Stimulated activated naive CD8-positive, alpha-beta T cell treated with anti-CD3 and anti-CD28 coated beads, Interleukin-15, amount 100 ng/mL, for 72 hours (primary cell): Measurements from ENCODE around the gene NFILZ.
"Not testable (repeated sequence)": the region's sequence is repeated elsewhere in the genome, so short reads cannot be mapped to it uniquely, and the experiment has no call there.

Source experiments
- ATAC-seq: fragments of 150-1000 bp; cut with Tn5 transposase; 2 replicates; pipeline ENCODE4 v1.10.0; 2021; ENCODE audit warnings: mild to moderate bottlenecking, moderate library complexity
- DNase-seq, 2 donors: peaks; one replicate each; pipeline ENCODE4 v3.0.0; 2021 to 2022
- H3K27ac Mint-ChIP-seq, 2 donors: one replicate each; pipeline ENCODE4 v1.8.0; 2022; ENCODE audit warnings: mild to moderate bottlenecking in 2 of 2, mixed read lengths in 2 of 2, moderate library complexity in 2 of 2
- H3K27me3 Mint-ChIP-seq: one replicate; pipeline ENCODE4 v1.8.0; 2022; ENCODE audit warnings: mixed read lengths
- H3K4me1 Mint-ChIP-seq: one replicate; pipeline ENCODE4 v1.8.0; 2022; ENCODE audit warnings: mild to moderate bottlenecking, mixed read lengths
- H3K4me3 Mint-ChIP-seq, 2 donors: one replicate each; pipeline ENCODE4 v1.8.0; 2022; ENCODE audit warnings: mild to moderate bottlenecking in 2 of 2, mixed read lengths in 2 of 2, moderate library complexity in 1 of 2
- H3K9me3 Mint-ChIP-seq, 2 donors: one replicate each; pipeline ENCODE4 v1.8.0; 2022; ENCODE audit warnings: mixed read lengths in 2 of 2

NFILZ gene

DNA sequence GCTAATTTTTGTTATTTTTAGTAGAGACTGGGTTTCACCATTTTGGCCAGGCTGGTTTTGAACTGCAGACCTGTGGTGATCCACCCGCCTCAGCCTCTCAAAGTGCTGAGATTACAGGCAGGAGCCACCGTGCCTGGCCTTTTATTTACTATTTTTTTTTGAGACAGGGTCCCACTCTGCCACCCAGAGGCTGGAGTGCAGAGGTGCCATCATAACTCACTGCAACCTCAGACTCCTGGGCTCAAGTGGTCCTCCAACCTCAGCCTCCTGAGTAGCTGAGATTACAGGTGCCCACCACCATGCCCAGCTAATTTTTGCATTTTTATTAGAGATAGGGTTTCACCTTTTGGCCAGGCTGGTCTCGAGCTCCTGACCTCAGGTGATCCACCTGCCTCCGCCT is 7.5 kb upstream of the NFILZ start:
- not testable (repeated sequence) for H3K27me3 Mint-ChIP-seq, H3K9me3 Mint-ChIP-seq, H3K4me1 Mint-ChIP-seq, ATAC-seq, DNase-seq, H3K4me3 Mint-ChIP-seq, H3K27ac Mint-ChIP-seq

DNA sequence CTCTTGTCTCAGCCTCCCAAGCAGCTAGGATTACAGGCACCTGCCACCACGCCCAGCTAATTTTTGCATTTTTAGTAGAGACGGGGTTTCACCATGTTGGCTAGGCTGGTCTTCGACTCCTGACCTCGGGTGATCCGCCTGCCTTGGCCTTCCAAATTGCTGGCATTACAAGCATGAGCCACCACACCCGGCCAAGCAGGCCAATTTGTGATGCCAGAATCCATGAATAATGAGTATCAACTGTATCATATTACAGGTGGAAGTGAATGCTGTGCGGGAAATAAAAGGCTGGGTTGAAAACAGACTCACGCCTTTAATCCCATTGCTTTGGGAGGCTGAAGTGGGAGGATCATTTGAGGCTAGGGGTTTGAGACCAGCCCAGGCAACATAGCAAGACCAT is 3.6 kb upstream of the NFILZ start:
- H3K27ac Mint-ChIP-seq = no peak overlapping the region
- no peak overlapping the region for H3K4me3 Mint-ChIP-seq
- no peak for ATAC-seq
- no peaks in the 10 kb centered on the region for H3K9me3 Mint-ChIP-seq
- no peak for DNase-seq
- no peaks in the 10 kb centered on the region for H3K27me3 Mint-ChIP-seq
- H3K4me1 Mint-ChIP-seq = no peaks in the 10 kb centered on the region

DNA sequence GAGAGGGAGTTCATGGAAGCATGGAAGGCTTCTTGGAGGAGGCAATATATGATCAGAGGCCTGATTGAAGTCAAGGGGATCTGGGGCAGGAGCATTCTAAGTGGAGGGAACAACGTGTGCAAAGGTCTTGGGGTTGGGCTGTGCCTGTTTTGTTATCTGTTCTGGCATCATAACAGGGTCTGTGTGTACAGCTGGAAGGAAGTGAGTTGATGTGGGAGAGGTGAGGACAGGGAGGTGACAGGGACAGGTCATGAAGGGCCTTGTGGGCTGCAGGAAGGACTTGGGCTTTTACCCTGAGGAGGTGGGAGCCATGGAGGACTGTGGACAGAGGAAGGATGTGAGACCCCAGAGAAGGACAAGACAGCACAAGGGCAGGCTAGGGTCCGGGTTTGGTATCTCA is 1.2 kb upstream of the NFILZ start:
- Mint-ChIP-seq H3K4me3 (no peak overlapping the region), H3K4me1 (no peaks in the 10 kb centered on the region), H3K27me3 (no peaks in the 10 kb centered on the region), H3K9me3 (no peaks in the 10 kb centered on the region), H3K27ac (no peak overlapping the region)
- ATAC-seq (no peak), DNase-seq (no peak)

DNA sequence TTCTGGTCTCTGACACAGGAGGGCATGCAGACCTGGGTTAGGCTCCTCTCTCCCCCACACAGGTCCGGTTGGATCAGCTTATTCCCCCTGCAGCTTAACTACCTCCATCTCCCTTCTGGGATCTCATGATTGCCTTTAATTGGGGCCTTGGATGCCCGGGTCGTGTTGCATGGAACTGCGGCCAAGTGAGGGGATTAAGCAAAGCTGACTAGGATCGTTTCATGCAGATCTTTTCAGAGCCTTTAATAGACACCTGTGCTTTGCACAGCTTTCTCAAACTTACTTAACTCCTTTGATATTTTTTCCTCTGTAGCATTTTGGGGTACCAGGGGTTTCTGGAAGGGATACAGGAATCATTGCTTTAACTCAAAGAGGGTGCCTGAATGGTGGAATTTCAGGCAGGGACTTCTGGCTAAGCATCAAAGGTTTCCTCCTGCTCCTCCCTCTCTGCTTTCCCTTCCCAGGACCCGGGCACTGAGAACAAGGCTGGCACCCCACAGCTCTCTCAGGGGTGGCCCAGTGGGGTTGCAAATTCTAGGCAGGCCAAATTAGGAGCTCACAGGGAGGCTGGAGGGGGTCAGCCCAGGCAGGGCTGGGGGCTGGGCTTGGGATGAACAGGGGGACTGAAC is 477 bp downstream of the NFILZ start:
- no peaks in the 10 kb centered on the region for H3K27me3 Mint-ChIP-seq

DNA sequence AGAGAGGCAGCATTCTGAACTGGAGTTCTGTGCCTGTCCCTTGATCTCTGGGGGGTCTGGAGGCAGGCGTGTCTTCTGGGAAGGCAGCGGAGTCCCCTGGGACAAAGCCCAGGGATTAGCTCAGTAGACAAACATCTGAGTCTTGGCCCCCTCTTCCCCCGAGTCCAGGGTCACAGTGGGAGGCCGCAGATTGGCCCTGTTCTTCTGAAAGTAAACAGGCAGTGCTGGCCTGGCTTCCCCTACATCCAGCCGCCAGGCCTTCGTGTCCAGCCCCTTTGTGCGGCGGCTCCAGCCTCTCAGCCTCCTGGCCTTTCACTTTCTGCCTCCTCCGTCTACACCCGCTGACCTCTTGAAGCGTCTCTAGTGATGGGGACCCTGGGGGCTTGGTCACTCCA is 989 bp downstream of the NFILZ start:
- ATAC-seq (no peak), DNase-seq (no peak)
- no peak overlapping the region for H3K4me3 Mint-ChIP-seq
- H3K9me3 Mint-ChIP-seq = no peaks in the 10 kb centered on the region
- no peak overlapping the region for H3K27ac Mint-ChIP-seq
- H3K4me1 Mint-ChIP-seq = no peaks in the 10 kb centered on the region
- no peaks in the 10 kb centered on the region for H3K27me3 Mint-ChIP-seq

More for the DNA sequence above, 477 bp downstream of the NFILZ start:
- H3K4me1 Mint-ChIP-seq = no peaks in the 10 kb centered on the region
- H3K9me3 Mint-ChIP-seq = no peaks in the 10 kb centered on the region
- H3K4me3 Mint-ChIP-seq = no peak overlapping the region
- H3K27ac Mint-ChIP-seq = no peak overlapping the region
- DNase-seq = no peak
- ATAC-seq = no peak

DNA sequence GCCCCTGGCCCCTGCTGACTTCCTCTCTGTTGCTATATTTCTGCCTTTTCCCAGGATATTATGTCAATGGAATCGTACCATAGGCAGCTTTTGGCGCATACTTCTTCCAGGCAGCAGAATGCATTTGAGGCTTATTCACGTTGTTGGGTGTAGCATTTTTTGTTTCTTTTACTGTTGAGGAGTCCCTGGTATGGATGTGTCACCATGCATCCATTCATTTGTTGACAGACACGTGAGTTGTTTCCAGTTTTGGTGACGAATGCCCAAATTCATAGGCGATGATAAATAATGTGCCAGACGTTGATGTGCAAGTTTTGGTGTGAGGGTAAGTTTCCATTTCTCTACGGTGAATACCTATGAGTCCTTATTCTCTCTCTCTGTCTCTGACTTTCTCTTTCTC is 5.0 kb downstream of the NFILZ start:
- Mint-ChIP-seq H3K27me3 (peaks cover 13% of the 10 kb centered on the region), H3K4me1 (peaks cover 8% of the 10 kb centered on the region), H3K9me3 (no peaks in the 10 kb centered on the region), H3K4me3 (no peak overlapping the region), H3K27ac (no peak overlapping the region)
- ATAC-seq = no peak
- DNase-seq = no peak

DNA sequence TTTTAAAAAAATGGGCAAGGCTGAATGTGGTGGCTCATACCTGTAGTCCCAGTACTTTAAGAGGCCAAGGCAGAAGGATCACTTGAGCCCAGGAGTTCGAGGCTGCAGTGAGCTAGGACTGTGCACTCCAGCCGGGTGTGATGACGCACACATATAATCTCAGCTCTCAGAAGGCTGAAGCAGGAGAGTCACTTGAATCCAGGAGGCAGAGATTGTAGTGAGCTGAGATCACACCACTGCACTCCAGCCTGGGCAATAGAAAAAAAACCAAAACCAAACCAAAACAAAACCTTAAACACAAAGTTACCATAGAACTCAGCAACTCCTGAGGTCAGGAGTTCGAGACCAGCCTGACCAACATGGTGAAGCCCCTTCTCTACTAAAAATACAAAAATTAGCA is 6.6 kb downstream of the NFILZ start:
- not testable (repeated sequence) for DNase-seq, H3K4me1 Mint-ChIP-seq, ATAC-seq, H3K9me3 Mint-ChIP-seq, H3K4me3 Mint-ChIP-seq, H3K27ac Mint-ChIP-seq
- peaks cover 13% of the 10 kb centered on the region for H3K27me3 Mint-ChIP-seq

DNA sequence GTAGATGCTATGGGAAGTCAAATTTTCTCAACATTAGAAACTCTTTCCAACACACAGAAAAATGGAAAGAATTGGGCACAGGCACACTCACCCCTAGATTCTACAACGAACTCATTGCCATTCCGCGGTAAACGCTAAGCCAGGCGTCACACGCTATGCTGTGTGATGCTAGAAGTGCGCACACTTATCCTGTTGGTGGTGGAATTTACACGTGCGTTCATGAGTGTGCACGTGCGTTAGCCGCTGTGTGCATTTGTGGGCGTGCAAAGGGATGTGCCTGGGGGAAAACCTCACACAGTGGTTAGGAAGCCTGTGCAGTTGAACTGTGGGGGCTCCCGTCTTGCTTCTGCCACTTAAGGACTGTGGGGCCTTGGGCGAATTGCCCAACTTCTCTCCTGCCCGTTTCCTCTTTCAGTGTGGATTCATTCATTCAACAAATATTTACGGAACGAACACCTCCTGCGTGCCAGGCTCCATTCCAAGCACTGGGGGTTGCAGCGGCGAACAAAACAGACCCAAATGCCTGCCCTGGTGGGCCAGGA is 7.7 kb downstream of the NFILZ start:
- Mint-ChIP-seq H3K4me3 (no peak overlapping the region), H3K4me1 (peaks cover 8% of the 10 kb centered on the region), H3K27me3 (peaks cover 13% of the 10 kb centered on the region), H3K27ac (no peak overlapping the region), H3K9me3 (peaks cover 7 to 12% of the 10 kb centered on the region in 2 donors)
- ATAC-seq (no peak), DNase-seq (no peak)

DNA sequence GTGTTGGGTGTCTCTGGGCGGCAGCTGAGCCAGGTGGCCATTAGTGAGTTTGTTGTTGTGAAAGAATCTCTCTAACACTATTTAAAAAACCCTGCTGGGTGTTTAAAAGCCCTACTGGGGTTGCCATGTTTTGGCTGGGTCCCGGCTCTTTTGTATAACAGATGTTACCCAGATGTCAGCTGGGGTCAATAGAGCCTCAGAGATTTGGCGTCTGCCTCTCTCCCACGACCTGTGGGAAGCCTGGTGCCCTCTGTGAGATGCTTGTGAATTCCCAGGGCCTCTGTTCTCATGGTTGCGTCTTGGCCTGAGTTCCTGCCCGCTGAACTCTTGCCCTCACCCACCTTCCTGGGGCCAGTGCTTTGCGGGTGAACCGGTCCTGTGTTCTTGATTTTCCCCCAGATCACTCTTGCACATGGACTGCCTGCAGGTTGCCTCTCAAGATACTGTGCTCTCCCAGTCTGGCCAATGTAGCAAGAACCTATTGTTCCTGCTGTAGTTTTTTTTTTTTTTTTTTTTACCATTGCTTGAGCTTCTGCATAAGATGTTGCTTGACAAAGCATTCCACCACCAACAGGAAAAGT is 9.5 kb downstream of the NFILZ start:
- ATAC-seq (no peak), DNase-seq (no peak)
- H3K9me3 Mint-ChIP-seq = peaks cover 7 to 12% of the 10 kb centered on the region in 2 donors
- H3K4me1 Mint-ChIP-seq = peaks cover 8% of the 10 kb centered on the region
- peaks cover 13% of the 10 kb centered on the region for H3K27me3 Mint-ChIP-seq
- no peak overlapping the region for H3K4me3 Mint-ChIP-seq
- H3K27ac Mint-ChIP-seq = no peak overlapping the region

DNA sequence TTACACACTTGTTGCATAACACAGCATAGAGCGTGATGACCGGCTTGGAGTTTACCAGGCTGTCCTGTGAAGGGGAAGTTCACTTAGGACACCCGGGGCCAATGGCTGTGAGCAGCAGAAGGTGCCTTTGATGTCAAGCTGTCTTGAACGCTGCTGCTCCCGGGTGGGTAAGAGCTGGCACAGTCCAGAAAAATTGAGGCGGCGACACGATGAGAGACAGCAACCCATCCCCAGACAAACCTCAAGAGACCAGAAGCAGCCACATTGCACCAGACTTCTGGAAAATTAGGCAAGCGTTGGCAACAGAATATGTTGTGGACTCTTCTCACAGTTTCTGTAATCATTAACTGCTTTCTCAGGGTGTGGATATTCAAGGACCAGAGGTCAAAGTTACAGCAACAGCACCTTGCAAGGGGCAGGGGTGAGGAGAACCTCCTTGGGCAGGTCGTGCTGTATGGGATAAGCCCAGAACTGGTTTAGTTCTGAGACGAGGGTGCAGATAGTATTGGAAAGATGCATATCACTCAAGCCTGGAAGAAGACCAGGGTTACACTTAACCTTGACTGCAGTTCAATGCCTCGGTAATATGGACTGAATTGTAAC is 10.1 kb downstream of the NFILZ start:
- Mint-ChIP-seq H3K27ac (no peak overlapping the region), H3K27me3 (peaks cover 17% of the 10 kb centered on the region), H3K4me3 (no peak overlapping the region), H3K4me1 (peaks cover 8% of the 10 kb centered on the region), H3K9me3 (peaks cover 7 to 12% of the 10 kb centered on the region in 2 donors)
- no peak for ATAC-seq
- no peak for DNase-seq

DNA sequence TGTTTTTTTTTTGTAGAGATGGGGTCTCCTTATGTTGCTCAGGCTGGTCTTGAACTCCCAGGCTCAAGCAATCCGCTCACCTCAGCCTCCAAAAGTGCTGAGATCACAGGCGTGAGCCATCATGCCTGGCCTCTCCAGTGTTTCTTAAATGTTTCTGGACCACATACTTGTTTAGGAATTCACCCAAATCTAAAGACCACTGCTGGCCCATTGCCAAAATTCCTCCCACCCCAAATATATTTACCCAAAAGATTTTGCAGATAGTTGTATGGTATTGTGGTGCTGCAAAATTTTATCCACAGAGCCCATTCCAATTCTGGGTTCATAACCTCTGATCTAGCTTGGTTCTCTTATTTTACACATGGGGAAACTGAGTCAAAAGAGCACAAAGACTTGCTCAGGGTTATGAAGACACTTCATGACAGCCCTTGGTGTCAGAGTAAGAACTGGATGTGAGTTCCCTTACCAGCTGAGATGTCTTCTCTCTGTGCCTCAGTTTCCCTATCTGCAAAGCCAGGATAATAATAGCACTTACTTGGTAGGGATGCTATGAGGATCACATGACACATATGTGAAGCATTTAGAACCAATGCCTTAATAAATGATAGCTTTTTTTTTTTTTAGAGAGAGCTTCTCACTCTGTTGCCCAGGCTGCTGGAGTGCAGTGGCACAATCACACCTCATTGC is 10.9 kb downstream of the NFILZ start:
- Mint-ChIP-seq H3K27ac (no peak overlapping the region), H3K4me3 (no peak overlapping the region), H3K9me3 (peaks cover 7 to 12% of the 10 kb centered on the region in 2 donors), H3K27me3 (peaks cover 23% of the 10 kb centered on the region), H3K4me1 (peaks cover 8% of the 10 kb centered on the region)
- ATAC-seq (no peak), DNase-seq (no peak)

DNA sequence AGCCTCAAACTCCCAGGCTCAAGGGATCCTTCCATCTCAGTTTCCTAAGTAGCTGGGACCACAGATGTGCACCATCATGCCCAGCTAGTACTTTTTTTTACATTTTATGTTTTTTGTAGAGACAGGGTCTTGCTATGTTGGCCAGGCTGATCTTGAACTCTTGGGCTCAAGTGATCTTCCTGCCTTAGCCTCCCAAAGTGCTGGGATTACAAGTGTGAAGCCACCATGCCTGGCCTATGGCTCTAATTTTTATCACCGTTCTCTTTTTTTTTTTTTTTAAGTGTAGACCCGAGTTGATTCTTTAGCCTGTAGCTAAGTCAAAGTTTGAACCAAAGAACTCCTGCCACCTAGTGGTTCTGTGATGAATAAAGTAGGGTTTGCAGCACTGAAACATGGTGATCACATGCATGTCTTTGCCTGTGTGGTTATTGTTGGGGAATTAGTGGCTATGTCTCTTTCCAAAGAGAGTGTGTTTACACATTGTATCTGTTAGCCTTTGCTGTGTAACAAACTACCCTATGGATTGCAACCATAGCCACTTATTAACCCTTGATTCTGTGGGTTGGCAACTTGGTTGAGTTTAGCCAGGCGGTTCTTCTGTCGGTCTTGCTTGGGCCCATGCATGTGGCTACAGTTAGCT is 11.6 kb downstream of the NFILZ start:
- peaks cover 8% of the 10 kb centered on the region for H3K4me1 Mint-ChIP-seq
- H3K4me3 Mint-ChIP-seq = no peak overlapping the region
- DNase-seq (no peak), ATAC-seq (no peak)
- peaks cover 30% of the 10 kb centered on the region for H3K27me3 Mint-ChIP-seq
- peaks cover 7 to 12% of the 10 kb centered on the region in 2 donors for H3K9me3 Mint-ChIP-seq
- H3K27ac Mint-ChIP-seq = no peak overlapping the region

DNA sequence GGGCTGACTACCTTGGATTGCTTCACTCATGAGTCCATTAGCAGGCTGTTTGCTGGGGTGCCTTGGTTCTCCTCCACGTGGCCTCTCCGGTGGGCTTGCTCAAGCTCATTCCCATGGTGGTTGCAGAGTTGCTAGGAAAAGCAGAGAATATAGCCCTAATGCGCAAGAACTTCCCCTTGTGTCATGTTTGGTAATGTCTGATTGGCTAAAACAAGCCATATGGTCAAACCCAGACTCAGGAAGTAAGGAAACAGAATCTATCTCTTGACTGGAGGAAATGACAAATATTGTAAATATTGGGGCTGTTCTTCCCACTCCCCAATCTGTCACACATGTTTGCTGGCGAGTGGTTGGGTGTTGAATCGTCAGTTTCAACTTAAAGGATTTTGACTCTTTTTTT is 12.1 kb downstream of the NFILZ start:
- ATAC-seq (no peak), DNase-seq (no peak)

DNA sequence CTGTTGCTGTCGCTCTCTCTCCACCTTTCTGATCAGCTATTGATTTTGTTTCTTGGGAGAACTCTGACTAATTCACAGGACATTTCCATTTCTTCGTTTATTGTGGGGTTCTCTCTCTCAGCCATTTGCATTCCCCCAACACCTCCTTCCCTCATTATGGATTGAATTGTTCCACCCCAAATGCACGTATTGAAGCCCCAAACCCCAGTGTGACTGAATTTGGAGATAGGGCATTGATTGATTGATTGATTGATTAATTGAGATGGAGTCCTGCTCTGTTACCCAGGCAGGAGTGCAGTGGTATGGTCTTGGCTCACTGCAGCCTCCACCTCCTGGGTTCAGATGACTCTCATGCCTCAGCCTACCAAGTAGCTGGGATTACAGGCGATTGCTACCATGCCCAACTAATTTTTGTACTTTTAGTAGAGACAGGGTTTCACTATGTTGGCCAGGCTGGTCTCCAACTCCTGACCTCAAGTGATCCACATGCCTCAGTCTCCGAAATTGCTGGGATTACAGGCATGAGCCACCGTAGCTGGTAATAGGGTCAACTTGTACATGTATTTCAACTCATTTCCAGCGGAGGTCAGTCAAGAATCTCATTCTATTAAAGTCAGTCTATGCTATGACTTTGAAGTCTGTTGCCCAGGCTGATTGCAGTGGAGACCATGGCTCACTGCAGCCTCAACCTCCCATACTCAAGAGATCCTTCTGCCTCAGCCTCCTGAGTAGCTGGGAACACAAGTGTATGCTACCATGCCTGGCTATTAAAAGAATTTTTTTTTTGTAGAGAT is 13.6 kb downstream of the NFILZ start:
- H3K9me3 Mint-ChIP-seq = peaks cover 7 to 12% of the 10 kb centered on the region in 2 donors
- no peak for ATAC-seq
- H3K27ac Mint-ChIP-seq = no peak overlapping the region
- no peak for DNase-seq
- H3K4me1 Mint-ChIP-seq = no peaks in the 10 kb centered on the region
- H3K27me3 Mint-ChIP-seq = peaks cover 19% of the 10 kb centered on the region
- no peak overlapping the region for H3K4me3 Mint-ChIP-seq

More for the DNA sequence above, 12.1 kb downstream of the NFILZ start:
- no peak overlapping the region for H3K27ac Mint-ChIP-seq
- peaks cover 7 to 12% of the 10 kb centered on the region in 2 donors for H3K9me3 Mint-ChIP-seq
- no peak overlapping the region for H3K4me3 Mint-ChIP-seq
- peaks cover 30% of the 10 kb centered on the region for H3K27me3 Mint-ChIP-seq
- peaks cover 8% of the 10 kb centered on the region for H3K4me1 Mint-ChIP-seq

DNA sequence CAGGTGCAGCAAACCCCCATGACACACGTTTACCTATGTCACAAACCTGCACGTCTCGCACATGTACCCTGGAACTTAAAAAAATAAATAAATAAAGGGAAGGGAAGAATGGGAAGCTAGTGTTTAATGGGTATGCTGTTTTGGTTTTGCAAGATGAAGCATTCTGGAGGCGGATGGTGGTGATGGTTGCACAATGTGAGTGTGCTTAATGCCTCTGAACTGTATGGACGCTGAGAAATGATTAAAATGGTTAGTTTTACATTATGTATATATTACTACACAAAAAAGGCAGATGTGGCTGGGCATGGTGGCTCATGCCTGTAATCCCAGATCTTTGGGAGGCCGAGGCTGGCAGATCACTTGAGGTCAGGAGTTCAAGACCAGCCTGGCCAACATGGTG is 17.8 kb downstream of the NFILZ start:
- H3K27me3 Mint-ChIP-seq = peaks cover 17% of the 10 kb centered on the region
- ATAC-seq = no peak
- no peak for DNase-seq
- no peaks in the 10 kb centered on the region for H3K4me1 Mint-ChIP-seq
- H3K27ac Mint-ChIP-seq = peak overlapping the region in 1 of 2 donors; percentile 25
- no peak overlapping the region for H3K4me3 Mint-ChIP-seq
- no peaks in the 10 kb centered on the region for H3K9me3 Mint-ChIP-seq
